Small intestine (tissue), 7 donors: ENCODE results near the gene TASP1. TPM values are rescaled to one million over a fixed set of nuclear protein-coding genes. Genes with fewer than 3 reads are reported as not detected.
A peak's percentile ranks its signal among the peaks of the same experiment; 100 is the strongest.

Experiments used
- DNase-seq, 2 donors: peaks; one replicate each; pipeline versions ENCODE4 v3.0.0 to v3.0.0-alpha.2; 2013
- FAIRE-seq: peaks from 2 replicates; lab custom pipeline; 2012; peaks lifted over from hg19 to GRCh38; lab: Jason Lieb, UNC
- H3K27ac ChIP-seq, 3 donors: one replicate each; pipeline ENCODE4 v1.5.1; 2013; ENCODE audit warnings: low read length in 2 of 3, mild to moderate bottlenecking in 2 of 3, control low read depth in 1 of 3, inconsistent platforms in 1 of 3, low read depth in 1 of 3, moderate library complexity in 1 of 3
- H3K27me3 ChIP-seq, 3 donors: one replicate each; pipeline ENCODE4 v1.6.1; 2013; ENCODE audit warnings: low read length in 3 of 3, inconsistent platforms in 1 of 3; ENCODE audit not compliant: control insufficient read depth in 3 of 3, insufficient read depth in 3 of 3
- H3K36me3 ChIP-seq, 3 donors: one replicate each; pipeline ENCODE4 v1.6.1; 2013; ENCODE audit warnings: low read length in 3 of 3, inconsistent platforms in 1 of 3, low read depth in 1 of 3, mild to moderate bottlenecking in 1 of 3, moderate library complexity in 1 of 3; ENCODE audit not compliant: control insufficient read depth in 3 of 3, insufficient read depth in 2 of 3
- H3K4me1 ChIP-seq, 3 donors: one replicate each; pipeline ENCODE4 v1.6.1; 2013; ENCODE audit warnings: low read length in 2 of 3, inconsistent platforms in 1 of 3, low read depth in 1 of 3, mild to moderate bottlenecking in 1 of 3, moderate library complexity in 1 of 3; ENCODE audit not compliant: control insufficient read depth in 3 of 3, insufficient read depth in 2 of 3
- H3K4me3 ChIP-seq, 3 donors: one replicate each; pipeline ENCODE4 v1.5.1; 2013; ENCODE audit warnings: low read length in 3 of 3, control low read depth in 1 of 3, inconsistent platforms in 1 of 3, low read depth in 1 of 3, mild to moderate bottlenecking in 1 of 3, moderate library complexity in 1 of 3
- H3K9me3 ChIP-seq, 2 donors: one replicate each; pipeline ENCODE4 v1.6.1; 2013; ENCODE audit warnings: low read depth in 1 of 2, low read length in 1 of 2; ENCODE audit not compliant: control insufficient read depth in 2 of 2, insufficient read depth in 1 of 2
- WGBS, 3 donors: extraction: QIAGEN DNeasy Blood & Tissue Kit; methylation state at CpG; one replicate each; pipeline ENCODE4 v1.1.7; 2013; 5-methylcytosine and 5-hydroxymethylcytosine counted together
- polyA plus RNA-seq, 4 donors: library from polyadenylated mRNA; stranded (reverse) in 3 of 4; unstranded in 1 of 4; fragments of 200-250 nt in 3 of 4; fragments of 120-200 nt in 1 of 4; gene quantifications; one replicate each; pipeline versions ENCODE4 v1.2.1 to v1.2.3, GENCODE V29; 2013
- donor health status: healthy with polysubstance abuse.
- donor health status: control.
- donor health status: control.
- donor health status: Bipolar disorder and iron deficiency.
- donor health status: healthy.

The TASP1 gene
- polyA plus RNA-seq, 4 donors, result 3.0 to 13.3 (median 5.6) TPM

DNA sequence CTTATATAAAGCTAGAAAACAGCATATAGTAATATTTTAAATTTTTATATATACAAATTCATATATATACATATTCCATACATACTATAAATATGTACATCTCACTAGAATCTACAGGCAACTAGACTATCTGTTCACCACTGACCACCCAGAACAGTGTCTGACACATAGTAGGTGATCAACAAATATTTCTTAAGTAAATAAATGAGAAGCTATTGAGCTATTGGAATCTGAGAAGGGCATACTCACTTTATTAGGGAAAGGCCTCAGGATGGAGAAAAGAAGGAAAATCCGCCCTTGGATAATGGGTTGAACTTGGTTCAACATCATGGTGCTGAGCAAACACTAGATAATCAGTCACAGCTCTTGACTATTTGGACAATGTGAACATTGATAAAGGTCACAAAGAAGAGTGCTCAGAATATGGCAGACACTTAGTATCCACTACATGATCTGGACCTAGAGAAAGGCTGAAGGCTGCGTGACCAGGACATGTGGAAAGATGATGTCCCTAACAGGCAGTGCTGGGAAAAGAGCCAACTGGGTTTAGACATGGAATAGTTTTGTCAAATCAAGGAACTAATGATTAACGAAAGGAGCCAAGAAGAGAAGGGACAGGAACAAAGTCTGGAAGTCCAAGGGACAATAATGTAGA, 186.1 kb downstream of the TASP1 start:
- no peak for FAIRE-seq
- Histone ChIP-seq H3K4me1 (peaks cover 0 to 3% (median 0%) of the 10 kb centered on the region in 3 donors), H3K4me3 (no peak overlapping the region), H3K27me3 (no peaks in the 10 kb centered on the region), H3K27ac (no peak overlapping the region), H3K36me3 (peaks cover 0 to 2% (median 0%) of the 10 kb centered on the region in 3 donors), H3K9me3 (no peaks in the 10 kb centered on the region)
- whole genome bisulfite sequencing, 3 donors, result 60 to 80% (median 66%) methylated on average over 3 of the region's 3 CpGs
- DNase-seq, result peak; percentile 29 to 41

DNA sequence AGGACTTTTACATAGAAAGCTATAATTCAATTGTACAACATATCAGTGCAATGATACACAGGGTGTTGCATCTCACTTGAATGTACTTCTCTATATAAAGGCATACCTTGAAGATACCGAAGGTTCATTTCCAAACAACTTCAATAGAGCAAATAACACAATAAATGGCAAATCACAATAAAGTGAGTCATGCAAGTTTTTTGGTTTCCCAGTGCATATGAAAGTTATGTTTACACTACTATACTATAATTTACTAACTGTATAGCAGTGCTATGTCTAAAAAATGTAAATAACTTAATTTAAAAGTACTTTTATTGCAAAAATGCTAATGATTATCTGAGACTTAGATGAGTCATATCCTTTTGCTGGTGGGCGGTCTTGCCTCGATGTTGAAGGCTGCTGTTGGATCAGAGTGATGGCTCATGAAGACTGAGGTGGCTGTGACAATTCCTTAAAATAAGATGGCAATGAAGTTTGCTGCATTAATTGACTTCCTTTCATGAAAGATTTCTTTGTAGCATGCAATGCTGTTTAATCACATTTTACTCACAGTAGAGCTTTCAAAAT, 188.8 kb downstream of the TASP1 start:
- H3K9me3 ChIP-seq, result no peaks in the 10 kb centered on the region
- FAIRE-seq, result no peak
- 83 to 90% (median 89%) methylated on average over 3 of the region's 3 CpGs for WGBS, 3 donors

GRCh38 chr20:13447385-13448180, 191.1 kb downstream of the TASP1 start:
- Histone ChIP-seq H3K36me3 (no peaks in the 10 kb centered on the region), H3K9me3 (no peaks in the 10 kb centered on the region), H3K27ac (no peak overlapping the region), H3K4me1 (no peaks in the 10 kb centered on the region), H3K4me3 (no peak overlapping the region), H3K27me3 (no peaks in the 10 kb centered on the region)
- no peak for FAIRE-seq
- DNase-seq, result no peak

More for the DNA sequence above, 188.8 kb downstream of the TASP1 start:
- peaks cover 0 to 3% (median 0%) of the 10 kb centered on the region in 3 donors for H3K4me1 ChIP-seq
- peaks cover 0 to 2% (median 0%) of the 10 kb centered on the region in 3 donors for H3K36me3 ChIP-seq
- H3K4me3 ChIP-seq, result no peak overlapping the region
- DNase-seq, result no peak
- no peak overlapping the region for H3K27ac ChIP-seq
- no peaks in the 10 kb centered on the region for H3K27me3 ChIP-seq

DNA sequence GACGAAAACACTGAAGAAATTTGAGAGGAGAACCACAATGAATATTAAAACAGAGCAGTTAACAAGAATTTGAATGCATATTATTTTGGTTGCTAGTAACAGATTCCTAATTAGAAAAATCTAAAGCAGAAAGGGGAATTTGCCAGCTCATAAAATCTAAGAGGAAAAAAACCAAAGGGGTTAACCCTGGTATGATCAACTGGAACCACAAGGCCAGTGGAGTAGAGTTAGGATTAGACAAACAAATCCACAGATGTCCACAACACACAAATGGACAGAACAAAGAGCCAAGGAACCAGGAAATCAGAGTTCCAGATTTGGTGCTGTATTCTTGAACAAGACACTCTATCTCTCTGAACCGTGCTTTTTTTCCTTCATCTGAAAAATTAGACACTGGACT, 195.0 kb downstream of the TASP1 start:
- H3K36me3 ChIP-seq, result no peaks in the 10 kb centered on the region
- DNase-seq (no peak), FAIRE-seq (no peak)
- no peaks in the 10 kb centered on the region for H3K27me3 ChIP-seq
- no peaks in the 10 kb centered on the region for H3K4me1 ChIP-seq
- H3K27ac ChIP-seq, result no peak overlapping the region
- 87 to 90% (median 87%) methylated on average over 2 of the region's 2 CpGs for WGBS, 3 donors
- peaks cover 0 to 10% of the 10 kb centered on the region in 2 donors for H3K9me3 ChIP-seq
- no peak overlapping the region for H3K4me3 ChIP-seq

DNA sequence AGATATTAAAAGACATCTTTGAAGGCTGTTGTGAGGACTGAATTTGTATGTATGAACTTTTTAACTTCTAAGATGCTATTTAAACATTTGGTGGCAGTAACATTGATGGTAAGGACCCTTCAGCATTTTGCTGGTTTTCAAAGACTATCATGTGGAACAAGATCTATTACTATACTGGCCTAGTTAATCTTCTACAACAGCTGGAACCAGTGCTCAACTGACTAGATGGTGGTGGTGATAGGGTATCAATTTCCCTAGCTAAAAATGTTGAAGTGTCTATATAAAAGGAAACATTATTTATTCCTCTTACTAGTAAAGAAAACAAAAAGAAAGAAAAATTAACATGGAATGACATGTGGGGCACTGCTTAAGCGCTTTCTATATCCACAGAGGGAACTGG, 195.7 kb downstream of the TASP1 start:
- Histone ChIP-seq H3K4me3 (no peak overlapping the region), H3K4me1 (no peaks in the 10 kb centered on the region), H3K27me3 (no peaks in the 10 kb centered on the region), H3K27ac (no peak overlapping the region), H3K9me3 (peaks cover 0 to 10% of the 10 kb centered on the region in 2 donors), H3K36me3 (no peaks in the 10 kb centered on the region)
- 92 to 100% (median 98%) methylated on average over 1 of the region's 1 CpG for WGBS, 3 donors
- FAIRE-seq (no peak), DNase-seq (no peak)

GRCh38 chr20:13441388-13441787, 197.3 kb downstream of the TASP1 start:
- DNase-seq (no peak), FAIRE-seq (no peak)
- Histone ChIP-seq H3K4me3 (no peak overlapping the region), H3K27ac (no peak overlapping the region), H3K9me3 (peaks cover 0 to 10% of the 10 kb centered on the region in 2 donors), H3K36me3 (no peaks in the 10 kb centered on the region), H3K4me1 (no peaks in the 10 kb centered on the region), H3K27me3 (no peaks in the 10 kb centered on the region)

GRCh38 chr20:13436530-13436929, 202.2 kb downstream of the TASP1 start:
- FAIRE-seq, result no peak
- DNase-seq, result no peak
- Histone ChIP-seq H3K27me3 (no peaks in the 10 kb centered on the region), H3K36me3 (peaks cover 0 to 5% (median 2%) of the 10 kb centered on the region in 3 donors), H3K27ac (no peak overlapping the region), H3K4me1 (no peaks in the 10 kb centered on the region), H3K4me3 (no peak overlapping the region), H3K9me3 (peaks cover 0 to 10% of the 10 kb centered on the region in 2 donors)
- WGBS, 3 donors, result 79 to 90% (median 82%) methylated on average over 7 of the region's 7 CpGs

DNA sequence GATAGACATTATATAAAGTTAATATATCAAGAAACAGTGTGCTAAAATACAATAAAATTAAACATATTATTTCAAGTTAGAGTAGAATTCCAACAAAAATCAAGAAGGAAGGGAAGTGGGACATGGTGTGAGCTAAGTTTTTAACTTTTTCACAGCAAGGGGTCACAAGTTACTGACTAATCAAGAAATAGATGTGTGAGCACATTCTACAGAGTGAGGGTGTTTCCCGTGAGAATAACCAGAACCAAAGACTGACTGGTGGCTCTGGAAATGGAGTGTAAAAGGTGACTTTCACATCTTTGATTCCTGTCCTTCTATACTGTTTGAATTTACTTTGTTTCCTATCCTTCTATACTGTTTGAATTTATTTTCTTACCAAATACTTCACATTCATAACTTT, 206.6 kb downstream of the TASP1 start:
- Histone ChIP-seq H3K4me1 (no peaks in the 10 kb centered on the region), H3K36me3 (peaks cover 0 to 8% (median 2%) of the 10 kb centered on the region in 3 donors), H3K27ac (no peak overlapping the region), H3K9me3 (peaks cover 2 to 6% of the 10 kb centered on the region in 2 donors), H3K27me3 (no peaks in the 10 kb centered on the region), H3K4me3 (no peak overlapping the region)
- FAIRE-seq, result no peak
- WGBS, 3 donors, result 85 to 100% (median 92%) methylated on average over 1 of the region's 1 CpG
- no peak for DNase-seq
